Measurements from ENCODE around the gene DCUN1D2. TPM values are rescaled to one million over a fixed set of nuclear protein-coding genes. Genes with fewer than 3 reads are reported as not detected.
A peak's percentile ranks its signal among the peaks of the same experiment; 100 is the strongest.
"Not testable (repeated sequence)": the region's sequence is repeated elsewhere in the genome, so short reads cannot be mapped to it uniquely, and the experiment has no call there.

DCUN1D2 gene
- total RNA-seq, 1 donor from 2014 or later = 7.8 TPM

GRCh38 chr13:113450861-113451620, 39.5 kb downstream of the DCUN1D2 start:
- not testable (repeated sequence) for H3K27me3 ChIP-seq (ENCODE audit: control insufficient read depth in 3 of 3, insufficient read depth in 3 of 3, low read length in 3 of 3); H3K9me3 ChIP-seq (ENCODE audit: control insufficient read depth in 3 of 3, low read length in 3 of 3)
- peaks cover 14 to 22% (median 19%) of the 10 kb centered on the region in 3 donors for H3K36me3 ChIP-seq (ENCODE audit: control insufficient read depth in 3 of 3, insufficient read depth in 3 of 3, low read length in 3 of 3)
- peak overlapping the region in 2 of 3 donors; percentile 84 to 97 for H3K9ac ChIP-seq (ENCODE audit: low read depth in 1 of 3, low read length in 3 of 3)
- peak overlapping the region; percentile 96 for H3K27ac ChIP-seq (ENCODE audit: low read depth, low read length)
- peaks cover 28 to 56% (median 34%) of the 10 kb centered on the region in 3 donors for H3K4me1 ChIP-seq (ENCODE audit: control insufficient read depth in 3 of 3, insufficient read depth in 3 of 3, low read length in 3 of 3)
- peak overlapping the region; percentile 54 to 94 (median 91) for H3K4me3 ChIP-seq (ENCODE audit: low read length in 3 of 3)

DNA sequence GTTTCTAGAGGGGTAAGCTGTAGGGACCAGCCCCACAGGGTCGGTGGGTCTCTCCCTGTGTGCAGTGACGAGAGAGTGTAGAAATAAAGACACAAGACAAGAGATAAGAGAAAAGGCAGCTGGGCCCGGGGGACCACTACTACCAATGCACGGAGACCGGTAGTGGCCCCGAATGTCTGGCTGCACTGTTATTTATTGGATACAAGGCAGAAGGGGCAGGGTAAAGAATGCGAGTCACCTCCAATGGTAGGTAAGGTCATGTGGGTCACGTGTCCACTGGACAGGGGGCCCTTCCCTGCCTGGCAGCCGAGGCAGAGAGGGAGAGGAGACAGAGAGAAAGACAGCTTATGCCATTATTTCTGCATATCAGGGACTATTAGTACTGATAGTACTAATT, 40.2 kb downstream of the DCUN1D2 start:
- H3K4me3 ChIP-seq (ENCODE audit: low read length in 3 of 3) = not testable (repeated sequence)

GRCh38 chr13:113449693-113450347, 40.7 kb downstream of the DCUN1D2 start:
- Histone ChIP-seq H3K9ac (ENCODE audit: low read depth in 1 of 3, low read length in 3 of 3) (peak overlapping the region; percentile 40 to 76 (median 45)), H3K27ac (ENCODE audit: low read depth, low read length) (peak overlapping the region; percentile 64), H3K36me3 (ENCODE audit: control insufficient read depth in 3 of 3, insufficient read depth in 3 of 3, low read length in 3 of 3) (peaks cover 5 to 12% (median 12%) of the 10 kb centered on the region in 3 donors), H3K9me3 (ENCODE audit: control insufficient read depth in 3 of 3, low read length in 3 of 3) (no peaks in the 10 kb centered on the region), H3K4me3 (ENCODE audit: low read length in 3 of 3) (peak overlapping the region; percentile 58 to 72 (median 69)), H3K27me3 (ENCODE audit: control insufficient read depth in 3 of 3, insufficient read depth in 3 of 3, low read length in 3 of 3) (no peaks in the 10 kb centered on the region), H3K4me1 (ENCODE audit: control insufficient read depth in 3 of 3, insufficient read depth in 3 of 3, low read length in 3 of 3) (peaks cover 31 to 56% (median 36%) of the 10 kb centered on the region in 3 donors)

More for the DNA sequence above, 40.2 kb downstream of the DCUN1D2 start:
- peaks cover 9 to 17% (median 16%) of the 10 kb centered on the region in 3 donors for H3K36me3 ChIP-seq (ENCODE audit: control insufficient read depth in 3 of 3, insufficient read depth in 3 of 3, low read length in 3 of 3)
- not testable (repeated sequence) for H3K27me3 ChIP-seq (ENCODE audit: control insufficient read depth in 3 of 3, insufficient read depth in 3 of 3, low read length in 3 of 3); H3K27ac ChIP-seq (ENCODE audit: low read depth, low read length); H3K9me3 ChIP-seq (ENCODE audit: control insufficient read depth in 3 of 3, low read length in 3 of 3)
- peak overlapping the region in 1 of 3 donors; percentile 76 for H3K9ac ChIP-seq (ENCODE audit: low read depth in 1 of 3, low read length in 3 of 3)
- peaks cover 31 to 56% (median 34%) of the 10 kb centered on the region in 3 donors for H3K4me1 ChIP-seq (ENCODE audit: control insufficient read depth in 3 of 3, insufficient read depth in 3 of 3, low read length in 3 of 3)

GRCh38 chr13:113448885-113449692, 41.4 kb downstream of the DCUN1D2 start:
- Histone ChIP-seq H3K9ac (ENCODE audit: low read depth in 1 of 3, low read length in 3 of 3) (peak overlapping the region; percentile 45 to 76 (median 61)), H3K36me3 (ENCODE audit: control insufficient read depth in 3 of 3, insufficient read depth in 3 of 3, low read length in 3 of 3) (peaks cover 7 to 16% (median 13%) of the 10 kb centered on the region in 3 donors), H3K27me3 (ENCODE audit: control insufficient read depth in 3 of 3, insufficient read depth in 3 of 3, low read length in 3 of 3) (no peaks in the 10 kb centered on the region), H3K4me1 (ENCODE audit: control insufficient read depth in 3 of 3, insufficient read depth in 3 of 3, low read length in 3 of 3) (peaks cover 31 to 56% (median 36%) of the 10 kb centered on the region in 3 donors), H3K27ac (ENCODE audit: low read depth, low read length) (peak overlapping the region; percentile 64), H3K4me3 (ENCODE audit: low read length in 3 of 3) (peak overlapping the region; percentile 65 to 72 (median 69)), H3K9me3 (ENCODE audit: control insufficient read depth in 3 of 3, low read length in 3 of 3) (no peaks in the 10 kb centered on the region)

GRCh38 chr13:113448545-113448884, 42.0 kb downstream of the DCUN1D2 start:
- peak overlapping the region; percentile 65 to 69 (median 67) for H3K4me3 ChIP-seq (ENCODE audit: low read length in 3 of 3)
- H3K27me3 ChIP-seq (ENCODE audit: control insufficient read depth in 3 of 3, insufficient read depth in 3 of 3, low read length in 3 of 3) = no peaks in the 10 kb centered on the region
- peak overlapping the region; percentile 45 to 76 (median 61) for H3K9ac ChIP-seq (ENCODE audit: low read depth in 1 of 3, low read length in 3 of 3)
- H3K9me3 ChIP-seq (ENCODE audit: control insufficient read depth in 3 of 3, low read length in 3 of 3) = no peaks in the 10 kb centered on the region
- H3K27ac ChIP-seq (ENCODE audit: low read depth, low read length) = peak overlapping the region; percentile 64
- peaks cover 29 to 53% (median 31%) of the 10 kb centered on the region in 3 donors for H3K4me1 ChIP-seq (ENCODE audit: control insufficient read depth in 3 of 3, insufficient read depth in 3 of 3, low read length in 3 of 3)
- peaks cover 7 to 16% (median 16%) of the 10 kb centered on the region in 3 donors for H3K36me3 ChIP-seq (ENCODE audit: control insufficient read depth in 3 of 3, insufficient read depth in 3 of 3, low read length in 3 of 3)

DNA sequence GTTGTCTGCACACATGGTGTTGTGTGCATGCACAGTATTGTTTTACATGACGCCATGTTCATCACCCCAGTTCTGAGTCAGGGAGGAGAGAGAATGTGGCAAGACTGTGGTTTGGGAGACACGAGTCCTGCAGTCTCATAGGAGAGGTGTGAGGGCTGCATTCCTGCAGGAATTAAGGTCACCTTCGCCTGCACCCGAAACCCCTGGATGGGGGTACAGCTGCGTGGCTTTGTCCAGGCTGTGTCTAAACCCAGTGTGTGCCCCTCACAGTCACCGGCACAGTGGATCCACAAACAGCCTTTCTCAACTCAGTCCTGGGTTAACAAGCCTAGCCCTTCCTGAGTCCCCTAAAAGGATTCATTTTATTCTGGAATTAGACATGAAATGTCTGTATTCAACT, 42.9 kb downstream of the DCUN1D2 start:
- no peaks in the 10 kb centered on the region for H3K9me3 ChIP-seq (ENCODE audit: control insufficient read depth in 3 of 3, low read length in 3 of 3)
- no peaks in the 10 kb centered on the region for H3K27me3 ChIP-seq (ENCODE audit: control insufficient read depth in 3 of 3, insufficient read depth in 3 of 3, low read length in 3 of 3)
- H3K27ac ChIP-seq (ENCODE audit: low read depth, low read length) = no peak overlapping the region
- peaks cover 7 to 23% (median 21%) of the 10 kb centered on the region in 3 donors for H3K36me3 ChIP-seq (ENCODE audit: control insufficient read depth in 3 of 3, insufficient read depth in 3 of 3, low read length in 3 of 3)
- peaks cover 25 to 46% (median 31%) of the 10 kb centered on the region in 3 donors for H3K4me1 ChIP-seq (ENCODE audit: control insufficient read depth in 3 of 3, insufficient read depth in 3 of 3, low read length in 3 of 3)
- H3K9ac ChIP-seq (ENCODE audit: low read depth in 1 of 3, low read length in 3 of 3) = no peak overlapping the region
- H3K4me3 ChIP-seq (ENCODE audit: low read length in 3 of 3) = no peak overlapping the region

- Histone ChIP-seq H3K27me3 (ENCODE audit: control insufficient read depth in 3 of 3, insufficient read depth in 3 of 3, low read length in 3 of 3) (no peaks in the 10 kb centered on the region), H3K4me1 (ENCODE audit: control insufficient read depth in 3 of 3, insufficient read depth in 3 of 3, low read length in 3 of 3) (peaks cover 25 to 36% (median 27%) of the 10 kb centered on the region in 3 donors), H3K27ac (ENCODE audit: low read depth, low read length) (no peak overlapping the region), H3K9ac (ENCODE audit: low read depth in 1 of 3, low read length in 3 of 3) (peak overlapping the region in 1 of 3 donors; percentile 16), H3K9me3 (ENCODE audit: control insufficient read depth in 3 of 3, low read length in 3 of 3) (no peaks in the 10 kb centered on the region), H3K4me3 (ENCODE audit: low read length in 3 of 3) (no peak overlapping the region), H3K36me3 (ENCODE audit: control insufficient read depth in 3 of 3, insufficient read depth in 3 of 3, low read length in 3 of 3) (peaks cover 16 to 32% (median 29%) of the 10 kb centered on the region in 3 donors)
Measured at GRCh38 chr13:113446488-113446854, 44.0 kb downstream of the DCUN1D2 start.

DNA sequence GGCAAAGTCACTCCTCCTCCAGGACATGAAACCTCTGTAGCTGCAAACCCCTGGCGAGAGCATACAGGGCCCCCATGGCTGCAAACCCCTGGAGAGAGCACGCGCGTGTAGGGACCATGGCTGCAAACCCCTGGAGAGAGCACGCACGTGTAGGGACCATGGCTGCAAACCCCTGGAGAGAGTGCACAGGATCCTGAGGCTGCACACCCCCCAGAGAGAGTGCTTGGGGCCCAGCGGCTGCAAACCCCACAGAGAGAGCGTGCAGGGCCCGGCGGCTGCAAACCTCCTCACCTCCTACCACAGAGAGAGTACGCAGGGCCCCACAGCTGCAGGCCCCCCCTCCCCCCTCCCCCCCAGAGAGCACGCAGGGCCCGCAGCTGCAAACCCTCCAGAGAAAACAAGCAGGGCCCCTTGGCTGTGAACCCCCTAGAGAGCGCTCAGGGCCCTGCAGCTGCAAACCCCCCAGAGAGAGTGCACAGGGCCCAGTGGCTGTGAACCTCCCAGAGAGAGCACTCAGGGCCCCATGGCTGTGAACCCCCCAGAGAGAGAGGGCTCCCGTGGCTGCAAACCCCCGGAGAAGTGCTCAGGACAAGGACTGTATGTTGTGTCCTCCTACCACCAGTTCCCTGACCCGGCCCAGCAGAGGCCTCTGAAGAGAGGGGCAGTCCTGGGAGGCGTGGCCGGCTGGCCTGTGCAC, 44.6 kb downstream of the DCUN1D2 start:
- H3K27ac ChIP-seq (ENCODE audit: low read depth, low read length) = no peak overlapping the region
- H3K36me3 ChIP-seq (ENCODE audit: control insufficient read depth in 3 of 3, insufficient read depth in 3 of 3, low read length in 3 of 3) = peaks cover 20 to 33% (median 33%) of the 10 kb centered on the region in 3 donors
- H3K9ac ChIP-seq (ENCODE audit: low read depth in 1 of 3, low read length in 3 of 3) = peak overlapping the region in 1 of 3 donors; percentile 16
- no peaks in the 10 kb centered on the region for H3K9me3 ChIP-seq (ENCODE audit: control insufficient read depth in 3 of 3, low read length in 3 of 3)
- H3K4me1 ChIP-seq (ENCODE audit: control insufficient read depth in 3 of 3, insufficient read depth in 3 of 3, low read length in 3 of 3) = peaks cover 23 to 33% (median 24%) of the 10 kb centered on the region in 3 donors
- no peak overlapping the region for H3K4me3 ChIP-seq (ENCODE audit: low read length in 3 of 3)
- H3K27me3 ChIP-seq (ENCODE audit: control insufficient read depth in 3 of 3, insufficient read depth in 3 of 3, low read length in 3 of 3) = no peaks in the 10 kb centered on the region

GRCh38 chr13:113443991-113444390, 46.5 kb downstream of the DCUN1D2 start:
- Histone ChIP-seq H3K27me3 (ENCODE audit: control insufficient read depth in 3 of 3, insufficient read depth in 3 of 3, low read length in 3 of 3) (no peaks in the 10 kb centered on the region), H3K4me3 (ENCODE audit: low read length in 3 of 3) (no peak overlapping the region), H3K27ac (ENCODE audit: low read depth, low read length) (no peak overlapping the region), H3K9ac (ENCODE audit: low read depth in 1 of 3, low read length in 3 of 3) (no peak overlapping the region), H3K36me3 (ENCODE audit: control insufficient read depth in 3 of 3, insufficient read depth in 3 of 3, low read length in 3 of 3) (peaks cover 20 to 37% (median 33%) of the 10 kb centered on the region in 3 donors), H3K4me1 (ENCODE audit: control insufficient read depth in 3 of 3, insufficient read depth in 3 of 3, low read length in 3 of 3) (peaks cover 10 to 17% (median 10%) of the 10 kb centered on the region in 3 donors), H3K9me3 (ENCODE audit: control insufficient read depth in 3 of 3, low read length in 3 of 3) (no peaks in the 10 kb centered on the region)

Measured in skeletal muscle tissue (tissue), 4 donors.